SK-N-MC (cell line): Measurements from ENCODE around the gene CP.

Experiments
- EZH2 ChIP-seq: fragments of 200-600 bp; sonication (generic); IDR thresholded peaks from one replicate; pipeline ENCODE4 v1.6.1; 2017; ENCODE audit warnings: antibody characterized with exemption
- POLR2AphosphoS5 ChIP-seq: IDR thresholded peaks from 2 replicates; pipeline ENCODE4 v1.6.1; 2012; ENCODE audit warnings: mild to moderate bottlenecking, low read depth, low read length, borderline replicate concordance

DNA sequence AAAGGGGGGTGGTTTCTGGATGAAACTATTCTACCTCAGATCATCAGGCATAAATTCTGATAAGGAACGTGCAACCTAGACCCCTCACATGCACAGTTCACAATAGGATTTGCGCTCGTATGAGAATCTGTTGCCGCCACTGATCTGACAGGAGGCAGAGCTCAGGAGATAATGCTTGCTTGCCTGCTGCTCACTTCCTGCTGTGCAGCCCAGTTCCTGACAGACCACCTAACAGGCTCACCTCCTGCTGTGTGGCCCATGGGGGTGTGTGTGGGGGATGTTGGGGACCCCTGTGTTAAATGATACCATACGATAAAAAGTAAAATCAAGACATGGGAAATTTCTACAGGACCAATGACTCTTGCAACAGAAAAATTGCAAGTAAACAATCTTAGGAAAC lies 24.0 kb downstream of the CP start:
- TF ChIP-seq POLR2AphosphoS5: no peak
- TF ChIP-seq EZH2: no peak
